C4-2B (cell line): ENCODE data around the gene CFAP410.

Experiments used
- CTCF ChIP-seq: fragments of 450-650 bp; conservative IDR thresholded peaks from 2 replicates; pipeline ENCODE4 v1.5.1; 2017; ENCODE audit warnings: mild to moderate bottlenecking
- ZFX ChIP-seq: fragments of 450-650 bp; IDR thresholded peaks from 2 replicates; pipeline ENCODE4 v1.6.1; 2017

- no peak for TF ChIP-seq CTCF
- TF ChIP-seq ZFX = no peak
Observed at GRCh38 chr21:44325386-44326271, 13.6 kb downstream of the CFAP410 start.
